Naive B cell (primary cell): ENCODE data around the gene ANKRD40CL. TPM values are rescaled to one million over a fixed set of nuclear protein-coding genes. Genes with fewer than 3 reads are reported as not detected.
A peak's percentile ranks its signal among the peaks of the same experiment; 100 is the strongest.
"Not testable (repeated sequence)": the region's sequence is repeated elsewhere in the genome, so short reads cannot be mapped to it uniquely, and the experiment has no call there.

Experiments used
- ATAC-seq, 2 donors: fragments of 150-1000 bp; cut with Tn5 transposase; 2 replicates each; pipeline ENCODE4 v1.10.0; 2021; ENCODE audit warnings: low read depth in 2 of 2, mild to moderate bottlenecking in 2 of 2, moderate library complexity in 2 of 2
- DNase-seq: peaks from one replicate; pipeline ENCODE4 v3.0.0; 2022
- H3K27ac Mint-ChIP-seq, 6 donors: one replicate each; pipeline ENCODE4 v1.8.0; 2020 to 2022; ENCODE audit warnings: mild to moderate bottlenecking in 6 of 6, mixed read lengths in 6 of 6, moderate library complexity in 5 of 6, inconsistent platforms in 2 of 6
- H3K27me3 Mint-ChIP-seq, 3 donors: one replicate each; pipeline ENCODE4 v1.8.0; 2021 to 2022; ENCODE audit warnings: mixed read lengths in 3 of 3, mild to moderate bottlenecking in 1 of 3
- H3K36me3 Mint-ChIP-seq, 2 donors: one replicate each; pipeline ENCODE4 v1.8.0; 2020 to 2022; ENCODE audit warnings: mixed read lengths in 2 of 2, inconsistent platforms in 1 of 2, mild to moderate bottlenecking in 1 of 2
- H3K4me1 Mint-ChIP-seq, 3 donors: one replicate each; pipeline ENCODE4 v1.8.0; 2020 to 2022; ENCODE audit warnings: mixed read lengths in 3 of 3, inconsistent platforms in 1 of 3, mild to moderate bottlenecking in 1 of 3, moderate library complexity in 1 of 3
- H3K4me3 Mint-ChIP-seq, 8 donors: one replicate each; pipeline ENCODE4 v1.8.0; 2020 to 2022; ENCODE audit warnings: mild to moderate bottlenecking in 8 of 8, mixed read lengths in 8 of 8, moderate library complexity in 8 of 8, inconsistent platforms in 2 of 8
- H3K9me3 Mint-ChIP-seq, 7 donors: one replicate each; pipeline ENCODE4 v1.8.0; 2020 to 2022; ENCODE audit warnings: mixed read lengths in 7 of 7, mild to moderate bottlenecking in 5 of 7, inconsistent platforms in 2 of 7, moderate library complexity in 1 of 7
- polyA plus RNA-seq, 6 donors: library from polyadenylated mRNA; unstranded; fragments of 300-500 nt; fragmentation: Illumina TruSeq; gene quantifications; one replicate each; pipeline ENCODE4 v1.2.3, GENCODE V29; 2021; ENCODE audit warnings: low read depth in 6 of 6

Gene ANKRD40CL
- polyA plus RNA-seq, 6 donors from 2014 or later, result not detected

- Mint-ChIP-seq H3K9me3 (peaks cover 0 to 4% (median 0%) of the 10 kb centered on the region in 7 donors), H3K4me1 (peaks cover 37 to 77% (median 46%) of the 10 kb centered on the region in 3 donors), H3K27ac (peak overlapping the region in 4 of 6 donors; percentile 39 to 82 (median 56)), H3K4me3 (peak overlapping the region in 1 of 8 donors; percentile 75), H3K36me3 (peaks cover 7 to 8% of the 10 kb centered on the region in 2 donors), H3K27me3 (no peaks in the 10 kb centered on the region)
- DNase-seq, result no peak
- no peak for ATAC-seq
Observed at GRCh38 chr17:50731575-50732460, 35.5 kb downstream of the ANKRD40CL start.

GRCh38 chr17:50728881-50729765, 38.2 kb downstream of the ANKRD40CL start:
- H3K9me3 Mint-ChIP-seq, result peaks cover 0 to 4% (median 0%) of the 10 kb centered on the region in 7 donors
- peak overlapping the region in 1 of 6 donors; percentile 59 for H3K27ac Mint-ChIP-seq
- H3K4me1 Mint-ChIP-seq, result peaks cover 36 to 69% (median 39%) of the 10 kb centered on the region in 3 donors
- peaks cover 7 to 8% of the 10 kb centered on the region in 2 donors for H3K36me3 Mint-ChIP-seq
- H3K4me3 Mint-ChIP-seq, result no peak overlapping the region
- no peaks in the 10 kb centered on the region for H3K27me3 Mint-ChIP-seq
- no peak for ATAC-seq
- DNase-seq, result no peak

DNA sequence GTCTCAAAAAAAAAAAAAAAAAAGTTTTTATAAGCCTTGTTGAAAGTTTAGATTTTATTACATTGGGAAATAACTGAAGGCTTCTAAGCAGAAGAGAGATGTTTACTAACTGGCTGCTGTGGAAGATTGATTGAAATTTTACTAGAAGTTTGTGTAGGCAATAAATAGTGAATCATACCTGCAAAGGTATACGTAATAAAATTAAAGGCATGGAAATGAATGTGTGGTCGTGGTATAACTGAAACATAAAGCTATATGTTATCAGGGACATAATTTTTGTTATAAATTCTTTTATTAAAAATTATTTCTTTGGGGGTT, 39.2 kb downstream of the ANKRD40CL start:
- no peak overlapping the region for H3K27ac Mint-ChIP-seq
- H3K4me3 Mint-ChIP-seq, result no peak overlapping the region
- H3K36me3 Mint-ChIP-seq, result peaks cover 7 to 8% of the 10 kb centered on the region in 2 donors
- no peak for DNase-seq
- no peaks in the 10 kb centered on the region for H3K27me3 Mint-ChIP-seq
- no peak for ATAC-seq
- peaks cover 0 to 4% (median 0%) of the 10 kb centered on the region in 7 donors for H3K9me3 Mint-ChIP-seq
- peaks cover 39 to 75% (median 43%) of the 10 kb centered on the region in 3 donors for H3K4me1 Mint-ChIP-seq

GRCh38 chr17:50725769-50726655, 41.3 kb downstream of the ANKRD40CL start:
- peaks cover 0 to 4% (median 0%) of the 10 kb centered on the region in 7 donors for H3K9me3 Mint-ChIP-seq
- DNase-seq, result no peak
- ATAC-seq, result no peak
- peaks cover 41 to 78% (median 44%) of the 10 kb centered on the region in 3 donors for H3K4me1 Mint-ChIP-seq
- H3K27ac Mint-ChIP-seq, result peak overlapping the region in 1 of 6 donors; percentile 77
- peak overlapping the region in 4 of 8 donors; percentile 6 to 57 (median 46) for H3K4me3 Mint-ChIP-seq
- H3K36me3 Mint-ChIP-seq, result peaks cover 7 to 8% of the 10 kb centered on the region in 2 donors
- no peaks in the 10 kb centered on the region for H3K27me3 Mint-ChIP-seq

DNA sequence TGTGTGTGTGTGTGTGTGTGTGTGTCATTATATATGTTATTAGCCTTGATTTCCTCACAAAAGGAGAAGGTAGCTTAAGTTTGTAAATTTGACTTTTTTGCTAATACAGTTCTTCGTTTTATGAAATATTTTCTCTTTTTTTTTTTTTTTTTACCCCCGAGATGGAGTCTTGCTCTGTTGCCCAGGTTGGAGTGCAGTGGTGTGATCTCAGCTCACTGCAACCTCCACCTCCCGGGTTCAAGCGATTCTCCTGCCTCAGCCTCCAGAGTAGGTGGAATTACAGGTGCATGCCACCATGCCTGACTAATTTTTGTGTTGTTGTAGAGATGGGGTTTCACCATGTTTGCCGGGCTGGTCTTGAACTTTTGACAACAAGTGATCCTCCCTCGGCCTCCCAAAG, 42.7 kb downstream of the ANKRD40CL start:
- DNase-seq, H3K4me3 Mint-ChIP-seq, H3K36me3 Mint-ChIP-seq, ATAC-seq, H3K9me3 Mint-ChIP-seq, H3K27me3 Mint-ChIP-seq: not testable (repeated sequence)
- Mint-ChIP-seq H3K4me1 (peaks cover 53 to 80% (median 56%) of the 10 kb centered on the region in 3 donors), H3K27ac (peak overlapping the region in 1 of 6 donors; percentile 69)

DNA sequence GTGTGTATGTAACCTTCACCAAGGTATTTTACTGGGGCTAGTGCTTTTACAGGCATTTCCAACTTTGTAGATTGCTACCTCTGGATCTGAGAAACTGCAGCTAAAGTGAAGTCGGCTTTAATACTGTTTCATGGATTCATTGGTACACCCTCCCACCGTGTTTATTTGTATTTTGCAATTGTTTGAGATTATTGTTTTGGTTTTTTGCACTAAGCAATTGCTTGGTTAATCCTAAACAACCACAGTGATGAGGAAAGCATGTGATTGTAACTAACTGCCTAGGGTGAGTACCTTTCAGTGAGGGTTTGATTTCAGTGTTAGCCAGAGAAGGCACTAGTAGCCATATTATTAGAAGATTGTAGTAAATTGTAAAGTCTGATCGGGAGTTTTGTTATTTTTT, 44.6 kb downstream of the ANKRD40CL start:
- Mint-ChIP-seq H3K27me3 (no peaks in the 10 kb centered on the region), H3K4me1 (peaks cover 46 to 72% (median 61%) of the 10 kb centered on the region in 3 donors), H3K27ac (peak overlapping the region in 1 of 6 donors; percentile 76), H3K4me3 (peak overlapping the region in 7 of 8 donors; percentile 31 to 98 (median 75)), H3K9me3 (peaks cover 0 to 4% (median 0%) of the 10 kb centered on the region in 7 donors), H3K36me3 (peaks cover 7% of the 10 kb centered on the region in 2 donors)
- DNase-seq, result no peak
- no peak for ATAC-seq

- H3K9me3 Mint-ChIP-seq, result no peaks in the 10 kb centered on the region
- H3K4me1 Mint-ChIP-seq, result peaks cover 36 to 60% (median 52%) of the 10 kb centered on the region in 3 donors
- no peak for ATAC-seq
- DNase-seq, result no peak
- H3K36me3 Mint-ChIP-seq, result no peaks in the 10 kb centered on the region
- H3K27me3 Mint-ChIP-seq, result no peaks in the 10 kb centered on the region
- H3K4me3 Mint-ChIP-seq, result peak overlapping the region; percentile 93 to 99 (median 98)
- peak overlapping the region; percentile 20 to 98 (median 83) for H3K27ac Mint-ChIP-seq
Observed at GRCh38 chr17:50721194-50722010, 45.9 kb downstream of the ANKRD40CL start.

DNA sequence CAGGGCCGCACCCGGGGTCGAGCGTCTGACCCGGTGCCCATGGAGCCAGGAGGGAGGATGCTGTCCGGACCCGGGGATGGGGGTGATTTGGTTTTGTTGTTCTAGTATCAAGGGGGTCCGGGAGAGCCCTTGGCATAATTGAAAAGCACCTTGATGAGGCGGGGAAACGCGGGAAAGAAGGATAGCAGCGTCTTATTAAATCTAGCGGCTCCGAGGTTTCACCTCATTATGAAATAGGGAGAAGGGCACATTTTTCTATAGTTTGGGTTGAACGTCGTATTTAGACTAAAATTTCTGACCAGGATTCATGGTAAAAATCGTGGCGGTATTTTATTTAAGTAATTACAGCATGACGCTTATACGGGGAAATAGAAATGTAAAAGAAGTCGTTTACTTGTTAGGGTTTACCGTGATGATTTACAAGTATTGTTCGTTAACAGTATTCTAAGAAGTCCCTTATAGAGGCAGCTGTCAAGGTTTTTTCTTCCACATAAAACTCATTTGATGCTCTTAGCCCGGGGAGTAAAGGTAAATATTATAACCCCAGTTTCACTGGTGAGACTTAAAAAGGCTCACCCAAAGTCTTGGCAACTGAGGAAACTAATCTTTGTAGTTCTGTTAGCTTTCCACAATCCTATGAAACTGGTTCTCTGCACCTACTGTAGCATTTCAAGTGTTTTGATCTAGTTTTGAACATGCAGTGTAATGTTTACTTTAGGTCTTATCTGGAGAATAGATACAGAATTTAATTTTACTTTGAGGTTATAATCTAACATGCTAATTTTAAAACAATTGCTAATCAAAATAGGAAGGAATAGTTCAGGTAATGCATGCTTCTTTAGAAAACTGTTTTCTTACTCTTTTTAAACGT, 47.2 kb downstream of the ANKRD40CL start:
- H3K9me3 Mint-ChIP-seq, result no peaks in the 10 kb centered on the region
- peak overlapping the region; percentile 65 to 99 (median 98) for H3K27ac Mint-ChIP-seq
- no peak for DNase-seq
- no peaks in the 10 kb centered on the region for H3K27me3 Mint-ChIP-seq
- H3K4me1 Mint-ChIP-seq, result peaks cover 30 to 54% (median 45%) of the 10 kb centered on the region in 3 donors
- ATAC-seq, result no peak
- H3K36me3 Mint-ChIP-seq, result no peaks in the 10 kb centered on the region
- peak overlapping the region; percentile 93 to 99 (median 98) for H3K4me3 Mint-ChIP-seq

GRCh38 chr17:50719144-50719923, 48.0 kb downstream of the ANKRD40CL start, which contains the start of gene LUC7L3:
TSS of gene LUC7L3 (plus strand) at chr17:50719603. CDS start at chr17:50719733, 130 bp downstream.
- Mint-ChIP-seq H3K36me3 (no peaks in the 10 kb centered on the region), H3K9me3 (no peaks in the 10 kb centered on the region), H3K4me3 (peak within 1 kb of the TSS; percentile 93 to 99 (median 98)), H3K4me1 (peaks cover 30 to 48% (median 45%) of the 10 kb centered on the region in 3 donors), H3K27me3 (no peaks in the 10 kb centered on the region), H3K27ac (peak within 1 kb of the TSS; percentile 98 to 99 (median 99))
- peak; percentile 95 for DNase-seq
- ATAC-seq, result peak; percentile 91 to 93

DNA sequence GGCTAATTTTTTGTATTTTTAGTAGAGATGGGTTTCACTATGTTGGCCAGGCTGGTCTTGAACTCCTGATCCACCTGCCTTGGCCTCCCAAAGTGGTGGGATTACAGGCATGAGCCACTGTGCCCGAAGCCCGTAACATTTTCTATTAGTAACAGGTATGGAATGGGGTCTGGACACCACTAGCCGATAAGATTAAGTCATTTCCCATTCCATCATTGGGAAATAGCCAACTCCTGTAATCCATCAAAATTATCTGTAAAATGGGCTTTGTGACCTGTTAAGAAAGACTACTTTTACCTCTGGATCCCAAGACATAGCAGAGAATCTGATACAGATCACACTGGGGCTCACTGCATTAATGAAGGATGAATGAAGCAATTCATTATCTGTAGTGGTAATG, 51.8 kb downstream of the ANKRD40CL start:
- Mint-ChIP-seq H3K27me3 (no peaks in the 10 kb centered on the region), H3K9me3 (no peaks in the 10 kb centered on the region), H3K27ac (no peak overlapping the region), H3K36me3 (no peaks in the 10 kb centered on the region), H3K4me3 (peak overlapping the region in 1 of 8 donors; percentile 44), H3K4me1 (peaks cover 12 to 17% (median 12%) of the 10 kb centered on the region in 3 donors)
- ATAC-seq (no peak), DNase-seq (no peak)
